WTC11 (cell line): ENCODE data around the gene GNAI3. TPM values are rescaled to one million over a fixed set of nuclear protein-coding genes. Genes with fewer than 3 reads are reported as not detected.

Experiments used
- ATAC-seq: fragments of 200-7000 bp; cut with Tn5 transposase; 2 replicates; pipeline ENCODE4 v1.10.0; 2021; ENCODE audit warnings: mild to moderate bottlenecking, moderate library complexity
- CTCF ChIA-PET: fragments of 300-600 bp; sonication (Branson Sonifier 250); formaldehyde crosslinking; loops from one replicate; lab custom pipeline; 2021; ENCODE audit warnings: antibody characterized with exemption; lab: Charles Lee
- POLR2A ChIA-PET: fragments of 350-600 bp; sonication (Branson Sonifier 250); formaldehyde crosslinking; loops from one replicate; lab custom pipeline; 2021; ENCODE audit warnings: antibody characterized with exemption; lab: Charles Lee
- DNase-seq: peaks from one replicate; pipeline ENCODE4 v3.0.0; 2021; ENCODE audit warnings: low spot score
- H3K27ac Mint-ChIP-seq: 2 replicates; pipeline ENCODE4 v1.8.0; 2021; ENCODE audit warnings: mixed read lengths
- H3K27me3 Mint-ChIP-seq: 2 replicates; pipeline ENCODE4 v1.8.0; 2021; ENCODE audit warnings: low read depth, mild to moderate bottlenecking, moderate library complexity, mixed read lengths
- H3K36me3 Mint-ChIP-seq: 2 replicates; pipeline ENCODE4 v1.8.0; 2021; ENCODE audit warnings: mixed read lengths
- H3K4me1 Mint-ChIP-seq: 2 replicates; pipeline ENCODE4 v1.8.0; 2022; ENCODE audit warnings: mixed read lengths
- H3K4me3 Mint-ChIP-seq: 2 replicates; pipeline ENCODE4 v1.8.0; 2021; ENCODE audit warnings: mild to moderate bottlenecking, moderate library complexity, mixed read lengths
- H3K9me3 Mint-ChIP-seq: 2 replicates; pipeline ENCODE4 v1.8.0; 2021; ENCODE audit warnings: mixed read lengths
- CBFB ChIP-seq: sonication (generic); formaldehyde crosslinking; IDR thresholded peaks from 2 replicates; pipeline ENCODE4 v1.8.1; 2022; ENCODE audit warnings: mild to moderate bottlenecking, low read depth, missing genetic modification reagents
- E2F5 ChIP-seq: sonication (generic); formaldehyde crosslinking; IDR thresholded peaks from 2 replicates; pipeline ENCODE4 v1.8.1; 2022; ENCODE audit warnings: mild to moderate bottlenecking, moderate library complexity, missing genetic modification reagents
- JUN ChIP-seq: sonication (generic); formaldehyde crosslinking; IDR thresholded peaks from 2 replicates; pipeline ENCODE4 v1.8.0; 2023; ENCODE audit warnings: mild to moderate bottlenecking, missing genetic modification reagents
- MYBL2 ChIP-seq: sonication (generic); formaldehyde crosslinking; IDR thresholded peaks from 2 replicates; pipeline ENCODE4 v1.8.1; 2023; ENCODE audit warnings: mild to moderate bottlenecking, moderate library complexity, missing genetic modification reagents
- NR2C2 ChIP-seq: sonication (generic); formaldehyde crosslinking; IDR thresholded peaks from 2 replicates; pipeline ENCODE4 v1.8.0; 2022; ENCODE audit warnings: mild to moderate bottlenecking, missing genetic modification reagents
- TEAD4 ChIP-seq: sonication (generic); formaldehyde crosslinking; IDR thresholded peaks from 2 replicates; pipeline ENCODE4 v1.8.0; 2022; ENCODE audit warnings: mild to moderate bottlenecking, missing genetic modification reagents
- ZBTB43 ChIP-seq: sonication (generic); formaldehyde crosslinking; IDR thresholded peaks from 2 replicates; pipeline ENCODE4 v1.8.1; 2023; ENCODE audit warnings: mild to moderate bottlenecking, missing genetic modification reagents
- ZNF121 ChIP-seq: sonication (generic); formaldehyde crosslinking; IDR thresholded peaks from 2 replicates; pipeline ENCODE4 v1.8.0; 2023; ENCODE audit warnings: missing genetic modification reagents
- ZNF138 ChIP-seq: sonication (generic); formaldehyde crosslinking; conservative IDR thresholded peaks from 2 replicates; pipeline ENCODE4 v1.8.1; 2022; ENCODE audit warnings: mild to moderate bottlenecking, moderate library complexity, missing genetic modification reagents
- total RNA-seq: library from RNA; stranded (reverse); gene quantifications from 3 replicates; pipeline ENCODE4 v1.2.3, GENCODE V29; 2021
- TF ChIP-seq, protein P1 (sequence below): sonication (generic); formaldehyde crosslinking; IDR thresholded peaks from 2 replicates; pipeline ENCODE4 v1.8.1; 2022; ENCODE audit warnings: missing genetic modification reagents, borderline replicate concordance
- TF ChIP-seq, protein P2 (sequence below): fragments of 250-450 bp; sonication (Bioruptor Pico); IDR thresholded peaks from 2 replicates; pipeline ENCODE4 v1.9.0; 2021; ENCODE audit warnings: mild to moderate bottlenecking, borderline replicate concordance
- TF ChIP-seq, protein P3 (sequence below): sonication (generic); formaldehyde crosslinking; conservative IDR thresholded peaks from 2 replicates; pipeline ENCODE4 v1.8.1; 2022; ENCODE audit warnings: mild to moderate bottlenecking, missing genetic modification reagents

GNAI3 gene
- total RNA-seq, 1 experiment from 2014 or later, result 7.2 TPM

DNA sequence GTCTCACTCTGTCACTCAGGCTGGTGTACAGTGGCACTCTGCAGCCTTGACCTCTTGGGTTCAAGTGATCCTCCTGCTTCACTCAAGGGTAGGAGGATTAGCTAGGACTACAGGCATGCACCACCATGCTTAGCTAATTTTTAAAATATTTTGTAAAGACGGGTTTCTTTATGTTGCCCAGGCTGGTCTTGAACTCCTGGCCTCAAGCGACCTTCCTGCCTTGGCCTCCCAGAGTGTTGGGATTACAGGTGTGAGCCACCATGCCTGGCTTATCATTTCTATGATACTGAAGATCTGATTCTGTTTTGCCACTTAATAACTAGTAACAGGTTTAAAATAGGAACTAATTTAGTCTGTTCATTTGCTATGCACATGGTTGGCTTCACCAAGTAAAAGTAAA, 33.6 kb downstream of the GNAI3 start (continued):
- TF ChIP-seq, protein P1, sequence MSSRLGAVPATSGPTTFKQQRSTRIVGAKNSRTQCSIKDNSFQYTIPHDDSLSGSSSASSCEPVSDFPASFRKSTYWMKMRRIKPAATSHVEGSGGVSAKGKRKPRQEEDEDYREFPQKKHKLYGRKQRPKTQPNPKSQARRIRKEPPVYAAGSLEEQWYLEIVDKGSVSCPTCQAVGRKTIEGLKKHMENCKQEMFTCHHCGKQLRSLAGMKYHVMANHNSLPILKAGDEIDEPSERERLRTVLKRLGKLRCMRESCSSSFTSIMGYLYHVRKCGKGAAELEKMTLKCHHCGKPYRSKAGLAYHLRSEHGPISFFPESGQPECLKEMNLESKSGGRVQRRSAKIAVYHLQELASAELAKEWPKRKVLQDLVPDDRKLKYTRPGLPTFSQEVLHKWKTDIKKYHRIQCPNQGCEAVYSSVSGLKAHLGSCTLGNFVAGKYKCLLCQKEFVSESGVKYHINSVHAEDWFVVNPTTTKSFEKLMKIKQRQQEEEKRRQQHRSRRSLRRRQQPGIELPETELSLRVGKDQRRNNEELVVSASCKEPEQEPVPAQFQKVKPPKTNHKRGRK, result no peak

- ChIA-PET CTCF (no interaction called here), POLR2A (no interaction called here)
- H3K4me3 Mint-ChIP-seq, result no peak overlapping the region
- no peaks in the 10 kb centered on the region for H3K4me1 Mint-ChIP-seq
- no peak for TF ChIP-seq ZBTB43
- TF ChIP-seq JUN, result no peak
- TF ChIP-seq ZNF138 (CRISPR knock-in tag), result no peak
- H3K27me3 Mint-ChIP-seq, result no peaks in the 10 kb centered on the region
- DNase-seq (no peak), ATAC-seq (no peak)
- H3K36me3 Mint-ChIP-seq, result peaks cover 60% of the 10 kb centered on the region
- no peaks in the 10 kb centered on the region for H3K9me3 Mint-ChIP-seq
- no peak overlapping the region for H3K27ac Mint-ChIP-seq
Observed at GRCh38 chr1:109584766-109585165, 36.4 kb downstream of the GNAI3 start.

- Mint-ChIP-seq H3K4me1 (no peaks in the 10 kb centered on the region), H3K27me3 (no peaks in the 10 kb centered on the region), H3K4me3 (no peak overlapping the region), H3K36me3 (peaks cover 51% of the 10 kb centered on the region)
- no peak for DNase-seq
- POLR2A ChIA-PET, result no interaction called here
- no peak for TF ChIP-seq CBFB
- no peak for TF ChIP-seq ZNF121 (CRISPR knock-in tag)
- no peak for TF ChIP-seq ZBTB43
- no peak for TF ChIP-seq MYBL2
- TF ChIP-seq, protein P2, sequence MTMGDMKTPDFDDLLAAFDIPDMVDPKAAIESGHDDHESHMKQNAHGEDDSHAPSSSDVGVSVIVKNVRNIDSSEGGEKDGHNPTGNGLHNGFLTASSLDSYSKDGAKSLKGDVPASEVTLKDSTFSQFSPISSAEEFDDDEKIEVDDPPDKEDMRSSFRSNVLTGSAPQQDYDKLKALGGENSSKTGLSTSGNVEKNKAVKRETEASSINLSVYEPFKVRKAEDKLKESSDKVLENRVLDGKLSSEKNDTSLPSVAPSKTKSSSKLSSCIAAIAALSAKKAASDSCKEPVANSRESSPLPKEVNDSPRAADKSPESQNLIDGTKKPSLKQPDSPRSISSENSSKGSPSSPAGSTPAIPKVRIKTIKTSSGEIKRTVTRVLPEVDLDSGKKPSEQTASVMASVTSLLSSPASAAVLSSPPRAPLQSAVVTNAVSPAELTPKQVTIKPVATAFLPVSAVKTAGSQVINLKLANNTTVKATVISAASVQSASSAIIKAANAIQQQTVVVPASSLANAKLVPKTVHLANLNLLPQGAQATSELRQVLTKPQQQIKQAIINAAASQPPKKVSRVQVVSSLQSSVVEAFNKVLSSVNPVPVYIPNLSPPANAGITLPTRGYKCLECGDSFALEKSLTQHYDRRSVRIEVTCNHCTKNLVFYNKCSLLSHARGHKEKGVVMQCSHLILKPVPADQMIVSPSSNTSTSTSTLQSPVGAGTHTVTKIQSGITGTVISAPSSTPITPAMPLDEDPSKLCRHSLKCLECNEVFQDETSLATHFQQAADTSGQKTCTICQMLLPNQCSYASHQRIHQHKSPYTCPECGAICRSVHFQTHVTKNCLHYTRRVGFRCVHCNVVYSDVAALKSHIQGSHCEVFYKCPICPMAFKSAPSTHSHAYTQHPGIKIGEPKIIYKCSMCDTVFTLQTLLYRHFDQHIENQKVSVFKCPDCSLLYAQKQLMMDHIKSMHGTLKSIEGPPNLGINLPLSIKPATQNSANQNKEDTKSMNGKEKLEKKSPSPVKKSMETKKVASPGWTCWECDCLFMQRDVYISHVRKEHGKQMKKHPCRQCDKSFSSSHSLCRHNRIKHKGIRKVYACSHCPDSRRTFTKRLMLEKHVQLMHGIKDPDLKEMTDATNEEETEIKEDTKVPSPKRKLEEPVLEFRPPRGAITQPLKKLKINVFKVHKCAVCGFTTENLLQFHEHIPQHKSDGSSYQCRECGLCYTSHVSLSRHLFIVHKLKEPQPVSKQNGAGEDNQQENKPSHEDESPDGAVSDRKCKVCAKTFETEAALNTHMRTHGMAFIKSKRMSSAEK (CRISPR knock-in tag), result no peak
- no peak for TF ChIP-seq E2F5
- no peak for TF ChIP-seq NR2C2
- TF ChIP-seq, protein P3, sequence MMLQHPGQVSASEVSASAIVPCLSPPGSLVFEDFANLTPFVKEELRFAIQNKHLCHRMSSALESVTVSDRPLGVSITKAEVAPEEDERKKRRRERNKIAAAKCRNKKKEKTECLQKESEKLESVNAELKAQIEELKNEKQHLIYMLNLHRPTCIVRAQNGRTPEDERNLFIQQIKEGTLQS (CRISPR knock-in tag), result no peak
- TF ChIP-seq TEAD4 (CRISPR knock-in tag), result no peak
- TF ChIP-seq, all 79 proteins: peak for 0
- Mint-ChIP-seq H3K9me3 (no peaks in the 10 kb centered on the region), H3K27ac (no peak overlapping the region)
- no peak for ATAC-seq
- CTCF ChIA-PET, result no interaction called here
Observed at GRCh38 chr1:109586055-109586454, 37.6 kb downstream of the GNAI3 start.
